K562 (cell line): ENCODE data around the gene TULP1. TPM values are rescaled to one million over a fixed set of nuclear protein-coding genes. Genes with fewer than 3 reads are reported as not detected.
A peak's percentile ranks its signal among the peaks of the same experiment; 100 is the strongest.

Experiments used
- ARHGAP35 ChIP-seq: fragments of 450-650 bp; IDR thresholded peaks from 2 replicates; pipeline ENCODE4 v1.6.1; 2018; ENCODE audit not compliant: partially characterized antibody
- ESRRB ChIP-seq: fragments of 250-450 bp; sonication (Bioruptor Pico); IDR thresholded peaks from 2 replicates; pipeline ENCODE4 v1.5.0; 2020; ENCODE audit warnings: mild to moderate bottlenecking, moderate library complexity, borderline replicate concordance
- GATAD2B ChIP-seq: fragments of 450-650 bp; IDR thresholded peaks from 2 replicates; pipeline ENCODE4 v1.6.1; 2017; ENCODE audit warnings: mild to moderate bottlenecking, borderline replicate concordance
- JUNB ChIP-seq: fragments of 450-650 bp; formaldehyde crosslinking; conservative IDR thresholded peaks from 2 replicates; pipeline ENCODE4 v1.4.0; 2020; ENCODE audit warnings: mild to moderate bottlenecking
- LEF1 ChIP-seq: fragments of 450-650 bp; IDR thresholded peaks from 2 replicates; pipeline ENCODE4 v1.6.1; 2016; ENCODE audit warnings: mild to moderate bottlenecking
- MAZ ChIP-seq, 2 experiments: fragments of 450-650 bp in 1 of 2; sonication (generic) in 1 of 2; formaldehyde crosslinking; IDR thresholded peaks in 1 of 2; conservative IDR thresholded peaks in 1 of 2; 2 replicates each; pipeline versions ENCODE4 v1.4.0 to v1.5.0; 2020; ENCODE audit warnings: mild to moderate bottlenecking in 1 of 2, missing genetic modification reagents in 1 of 2
- NONO ChIP-seq, 2 experiments: fragments of 200-400 bp in 1 of 2; fragments of 450-650 bp in 1 of 2; formaldehyde crosslinking in 1 of 2; IDR thresholded peaks; 2 replicates each; pipeline ENCODE4 v1.6.1; 2017; ENCODE audit warnings: low read depth in 2 of 2, mild to moderate bottlenecking in 2 of 2, moderate library complexity in 2 of 2, low read length in 1 of 2
- NUFIP1 ChIP-seq: fragments of 450-650 bp; IDR thresholded peaks from 2 replicates; pipeline ENCODE4 v1.6.1; 2018; ENCODE audit not compliant: partially characterized antibody
- PHTF2 ChIP-seq: fragments of 250-450 bp; sonication (Bioruptor Pico); IDR thresholded peaks from 2 replicates; pipeline ENCODE4 v1.5.0; 2021; ENCODE audit warnings: mild to moderate bottlenecking
- SNIP1 ChIP-seq: fragments of 450-650 bp; IDR thresholded peaks from 2 replicates; pipeline ENCODE4 v1.7.1; 2017; ENCODE audit warnings: low read depth, mild to moderate bottlenecking
- TCF7 ChIP-seq: sonication (generic); IDR thresholded peaks from 2 replicates; pipeline ENCODE4 v1.6.1; 2016; ENCODE audit warnings: antibody characterized with exemption, borderline replicate concordance
- TCFL5 ChIP-seq: fragments of 250-450 bp; sonication (Bioruptor Pico); conservative IDR thresholded peaks from 2 replicates; pipeline ENCODE4 v1.6.1; 2021; ENCODE audit warnings: mild to moderate bottlenecking, moderate library complexity, matching md5 sums
- TOE1 ChIP-seq, 2 experiments: fragments of 450-650 bp in 1 of 2; sonication (generic) in 1 of 2; formaldehyde crosslinking in 1 of 2; IDR thresholded peaks; 2 replicates each; pipeline versions ENCODE4 v1.7.1 to v1.8.0; 2016 to 2022; ENCODE audit warnings: borderline replicate concordance in 2 of 2, mild to moderate bottlenecking in 2 of 2, antibody characterized with exemption in 1 of 2, inconsistent platforms in 1 of 2, low read depth in 1 of 2, missing genetic modification reagents in 1 of 2, moderate library complexity in 1 of 2
- ZNF76 ChIP-seq: fragments of 250-450 bp; sonication (Bioruptor Pico); IDR thresholded peaks from 2 replicates; pipeline ENCODE4 v1.4.0; 2020; ENCODE audit warnings: mild to moderate bottlenecking, moderate library complexity, borderline replicate concordance
- polyA plus RNA-seq, 8 experiments: library from polyadenylated mRNA; depleted of rRNA in 4 of 8; stranded (reverse) in 5 of 8; unstranded in 3 of 8; fragments of >200 nt; fragmentation: Nextera tagmentation in 2 of 8; fragmentation: Illumina TruSeq in 1 of 8; extraction: Ambion mirVana in 2 of 8; extraction: Trizol in 1 of 8; gene quantifications; 2 replicates each; pipeline versions ENCODE4 v1.2.1 to v1.2.3, GENCODE V29; 2011 to 2014; ENCODE audit warnings: inconsistent platforms in 1 of 8, missing spikeins in 1 of 8
- total RNA-seq, 7 experiments: library from RNA; depleted of rRNA in 6 of 7; stranded (reverse); fragments of >200 nt in 6 of 7; fragmentation: Illumina TruSeq in 2 of 7; extraction: Trizol in 2 of 7; gene quantifications; 2 replicates each; pipeline versions ENCODE4 v1.2.1 to v1.2.3, GENCODE V29; 2011 to 2021; ENCODE audit warnings: low replicate concordance in 1 of 7
- TF ChIP-seq, protein P1 (sequence below): fragments of 250-450 bp; sonication (Bioruptor Pico); IDR thresholded peaks from 2 replicates; pipeline ENCODE4 v1.5.0; 2021
- TF ChIP-seq, protein P2 (sequence below): conservative IDR thresholded peaks from 2 replicates; pipeline ENCODE4 v1.6.1; 2011; ENCODE audit warnings: low read depth, mild to moderate bottlenecking, low read length; ENCODE audit not compliant: control insufficient read depth
- TF ChIP-seq, protein P3 (sequence below): fragments of 450-650 bp; formaldehyde crosslinking; IDR thresholded peaks from 2 replicates; pipeline ENCODE4 v1.4.0; 2022; ENCODE audit warnings: missing genetic modification characterization
- TF ChIP-seq, protein P4 (sequence below), 2 experiments: fragments of 450-650 bp in 1 of 2; sonication (generic) in 1 of 2; formaldehyde crosslinking; conservative IDR thresholded peaks; 2 replicates each; pipeline versions ENCODE4 v1.4.0 to v1.8.1; 2020 to 2022; ENCODE audit warnings: mild to moderate bottlenecking in 1 of 2, missing genetic modification reagents in 1 of 2
- TF ChIP-seq, protein P5 (sequence below): sonication (generic); formaldehyde crosslinking; IDR thresholded peaks from 2 replicates; pipeline ENCODE4 v1.8.1; 2022; ENCODE audit warnings: missing genetic modification reagents

Gene TULP1
- total and polyA plus RNA-seq, 9 of the 15 experiments (the other 6 are each of a cell fraction or from before 2014, with no cell fraction given): 0.06 to 0.17 (median 0.09) TPM; not detected in 6

DNA sequence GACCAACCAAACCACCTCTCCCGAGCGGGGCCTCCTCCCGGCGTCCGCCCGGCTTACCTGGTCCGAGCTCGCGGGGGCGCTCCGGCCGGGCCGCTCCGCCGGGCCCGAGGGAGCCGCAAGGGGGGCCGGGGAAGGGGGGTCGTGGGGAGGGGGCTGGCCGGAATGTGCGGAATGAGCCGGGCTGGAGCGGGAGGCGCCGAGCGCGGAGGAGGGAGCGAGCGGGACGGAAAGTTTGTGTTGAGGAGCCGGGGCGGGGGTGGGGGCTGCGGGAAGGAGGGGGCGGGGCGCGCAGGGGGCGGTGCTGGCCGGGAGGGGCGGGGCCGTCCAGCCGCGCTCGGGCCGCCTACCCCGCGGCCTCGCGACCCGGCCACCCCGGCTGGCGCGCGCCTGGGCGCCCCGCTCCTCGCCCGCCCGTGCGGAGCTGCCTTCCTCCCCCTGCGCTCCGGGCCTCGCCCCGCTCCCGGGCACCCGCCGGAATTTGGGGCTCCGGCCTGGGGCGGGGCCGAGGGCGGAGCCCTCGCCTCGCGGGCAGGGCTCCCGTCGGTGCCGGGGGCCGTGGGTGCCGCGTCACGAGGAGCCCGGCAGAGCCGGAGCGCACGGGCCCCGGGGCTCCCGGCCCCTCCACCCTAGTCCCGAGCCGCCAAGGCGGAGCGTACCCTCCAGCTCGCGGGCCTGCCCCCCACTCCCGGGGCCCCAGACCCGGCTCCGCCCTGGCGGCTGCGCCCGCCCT is 15.7 kb downstream of the TULP1 start, which contains the start of gene TEAD3 (continued):
- TF ChIP-seq MAZ (CRISPR knock-in tag; conservative IDR thresholded peaks at IDR 0.05 in 1 of 2, IDR thresholded peaks at IDR 0.05 in 1 of 2) (peak in 1 of 2 experiments; percentile 30; a peak in 2 of 4 replicates), ARHGAP35 (no peak), ESRRB (CRISPR knock-in tag) (no peak), TOE1 (IDR thresholded peaks at IDR 0.05; ENCODE audit: borderline replicate concordance) (no peak), TOE1 (CRISPR knock-in tag; IDR thresholded peaks at IDR 0.05; ENCODE audit: borderline replicate concordance, low read depth) (no peak), PHTF2 (CRISPR knock-in tag) (no peak), JUNB (no peak), TCF7 (no peak), SNIP1 (no peak), LEF1 (no peak), TCFL5 (CRISPR knock-in tag) (no peak), ZNF76 (CRISPR knock-in tag) (no peak), NUFIP1 (no peak), NONO (IDR thresholded peaks at IDR 0.05; ENCODE audit: low read depth in 2 of 2, low read length in 1 of 2) (peak; percentile 69 to 90), GATAD2B (peak; percentile 96)
- TF ChIP-seq, protein P1, sequence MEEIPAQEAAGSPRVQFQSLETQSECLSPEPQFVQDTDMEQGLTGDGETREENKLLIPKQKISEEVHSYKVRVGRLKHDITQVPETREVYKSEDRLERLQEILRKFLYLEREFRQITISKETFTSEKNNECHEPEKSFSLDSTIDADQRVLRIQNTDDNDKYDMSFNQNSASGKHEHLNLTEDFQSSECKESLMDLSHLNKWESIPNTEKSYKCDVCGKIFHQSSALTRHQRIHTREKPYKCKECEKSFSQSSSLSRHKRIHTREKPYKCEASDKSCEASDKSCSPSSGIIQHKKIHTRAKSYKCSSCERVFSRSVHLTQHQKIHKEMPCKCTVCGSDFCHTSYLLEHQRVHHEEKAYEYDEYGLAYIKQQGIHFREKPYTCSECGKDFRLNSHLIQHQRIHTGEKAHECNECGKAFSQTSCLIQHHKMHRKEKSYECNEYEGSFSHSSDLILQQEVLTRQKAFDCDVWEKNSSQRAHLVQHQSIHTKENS (CRISPR knock-in tag): no peak
- TF ChIP-seq, protein P2, sequence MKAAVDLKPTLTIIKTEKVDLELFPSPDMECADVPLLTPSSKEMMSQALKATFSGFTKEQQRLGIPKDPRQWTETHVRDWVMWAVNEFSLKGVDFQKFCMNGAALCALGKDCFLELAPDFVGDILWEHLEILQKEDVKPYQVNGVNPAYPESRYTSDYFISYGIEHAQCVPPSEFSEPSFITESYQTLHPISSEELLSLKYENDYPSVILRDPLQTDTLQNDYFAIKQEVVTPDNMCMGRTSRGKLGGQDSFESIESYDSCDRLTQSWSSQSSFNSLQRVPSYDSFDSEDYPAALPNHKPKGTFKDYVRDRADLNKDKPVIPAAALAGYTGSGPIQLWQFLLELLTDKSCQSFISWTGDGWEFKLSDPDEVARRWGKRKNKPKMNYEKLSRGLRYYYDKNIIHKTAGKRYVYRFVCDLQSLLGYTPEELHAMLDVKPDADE: peak; percentile 57; the same call in 1 of the 2 replicates
- TF ChIP-seq, protein P3, sequence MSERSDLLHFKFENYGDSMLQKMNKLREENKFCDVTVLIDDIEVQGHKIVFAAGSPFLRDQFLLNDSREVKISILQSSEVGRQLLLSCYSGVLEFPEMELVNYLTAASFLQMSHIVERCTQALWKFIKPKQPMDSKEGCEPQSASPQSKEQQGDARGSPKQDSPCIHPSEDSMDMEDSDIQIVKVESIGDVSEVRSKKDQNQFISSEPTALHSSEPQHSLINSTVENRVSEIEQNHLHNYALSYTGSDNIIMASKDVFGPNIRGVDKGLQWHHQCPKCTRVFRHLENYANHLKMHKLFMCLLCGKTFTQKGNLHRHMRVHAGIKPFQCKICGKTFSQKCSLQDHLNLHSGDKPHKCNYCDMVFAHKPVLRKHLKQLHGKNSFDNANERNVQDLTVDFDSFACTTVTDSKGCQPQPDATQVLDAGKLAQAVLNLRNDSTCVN (CRISPR knock-in tag): no peak
- TF ChIP-seq, protein P4, sequence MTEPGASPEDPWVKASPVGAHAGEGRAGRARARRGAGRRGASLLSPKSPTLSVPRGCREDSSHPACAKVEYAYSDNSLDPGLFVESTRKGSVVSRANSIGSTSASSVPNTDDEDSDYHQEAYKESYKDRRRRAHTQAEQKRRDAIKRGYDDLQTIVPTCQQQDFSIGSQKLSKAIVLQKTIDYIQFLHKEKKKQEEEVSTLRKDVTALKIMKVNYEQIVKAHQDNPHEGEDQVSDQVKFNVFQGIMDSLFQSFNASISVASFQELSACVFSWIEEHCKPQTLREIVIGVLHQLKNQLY (CRISPR knock-in tag; conservative IDR thresholded peaks at IDR 0.05): no peak
- TF ChIP-seq, protein P5, sequence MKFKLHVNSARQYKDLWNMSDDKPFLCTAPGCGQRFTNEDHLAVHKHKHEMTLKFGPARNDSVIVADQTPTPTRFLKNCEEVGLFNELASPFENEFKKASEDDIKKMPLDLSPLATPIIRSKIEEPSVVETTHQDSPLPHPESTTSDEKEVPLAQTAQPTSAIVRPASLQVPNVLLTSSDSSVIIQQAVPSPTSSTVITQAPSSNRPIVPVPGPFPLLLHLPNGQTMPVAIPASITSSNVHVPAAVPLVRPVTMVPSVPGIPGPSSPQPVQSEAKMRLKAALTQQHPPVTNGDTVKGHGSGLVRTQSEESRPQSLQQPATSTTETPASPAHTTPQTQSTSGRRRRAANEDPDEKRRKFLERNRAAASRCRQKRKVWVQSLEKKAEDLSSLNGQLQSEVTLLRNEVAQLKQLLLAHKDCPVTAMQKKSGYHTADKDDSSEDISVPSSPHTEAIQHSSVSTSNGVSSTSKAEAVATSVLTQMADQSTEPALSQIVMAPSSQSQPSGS (CRISPR knock-in tag): no peak
